Measurements from ENCODE around the gene RBM18.

Gene RBM18

GRCh38 chr9:122281368-122281767, 16.7 kb upstream of the RBM18 start:
- Histone ChIP-seq H3K9me3 (ENCODE audit: low read length) (no peaks in the 10 kb centered on the region), H3K4me1 (ENCODE audit: insufficient read depth, low read length) (no peaks in the 10 kb centered on the region), H3K9ac (ENCODE audit: low read length) (no peak overlapping the region), H3K27ac (ENCODE audit: low read depth, low read length) (no peak overlapping the region), H3K36me3 (ENCODE audit: insufficient read depth, low read length) (peaks cover 14% of the 10 kb centered on the region), H3K4me3 (ENCODE audit: low read depth in 1 of 2, low read length in 2 of 2) (no peak overlapping the region), H3K27me3 (ENCODE audit: control insufficient read depth in 1 of 2, insufficient read depth in 2 of 2, low read length in 2 of 2) (no peaks in the 10 kb centered on the region)

- no peak overlapping the region for H3K4me3 ChIP-seq (ENCODE audit: low read depth in 1 of 2, low read length in 2 of 2)
- H3K4me1 ChIP-seq (ENCODE audit: insufficient read depth, low read length), result no peaks in the 10 kb centered on the region
- H3K36me3 ChIP-seq (ENCODE audit: insufficient read depth, low read length), result peaks cover 4% of the 10 kb centered on the region
Measured at GRCh38 chr9:122277285-122277897, 12.8 kb upstream of the RBM18 start.

GRCh38 chr9:122276096-122276495, 11.5 kb upstream of the RBM18 start:
- Histone ChIP-seq H3K9me3 (ENCODE audit: low read length) (no peaks in the 10 kb centered on the region), H3K4me1 (ENCODE audit: insufficient read depth, low read length) (no peaks in the 10 kb centered on the region), H3K4me3 (ENCODE audit: low read depth in 1 of 2, low read length in 2 of 2) (no peak overlapping the region), H3K27ac (ENCODE audit: low read depth, low read length) (no peak overlapping the region), H3K36me3 (ENCODE audit: insufficient read depth, low read length) (peaks cover 10% of the 10 kb centered on the region), H3K27me3 (ENCODE audit: control insufficient read depth in 1 of 2, insufficient read depth in 2 of 2, low read length in 2 of 2) (no peaks in the 10 kb centered on the region), H3K9ac (ENCODE audit: low read length) (no peak overlapping the region)

More at GRCh38 chr9:122277285-122277897, 12.8 kb upstream of the RBM18 start:
- Histone ChIP-seq H3K9me3 (ENCODE audit: low read length) (no peaks in the 10 kb centered on the region), H3K27me3 (ENCODE audit: control insufficient read depth in 1 of 2, insufficient read depth in 2 of 2, low read length in 2 of 2) (no peaks in the 10 kb centered on the region), H3K9ac (ENCODE audit: low read length) (no peak overlapping the region), H3K27ac (ENCODE audit: low read depth, low read length) (no peak overlapping the region)

- Histone ChIP-seq H3K36me3 (ENCODE audit: insufficient read depth, low read length) (peaks cover 19% of the 10 kb centered on the region), H3K27me3 (ENCODE audit: control insufficient read depth in 1 of 2, insufficient read depth in 2 of 2, low read length in 2 of 2) (no peaks in the 10 kb centered on the region), H3K9me3 (ENCODE audit: low read length) (no peaks in the 10 kb centered on the region), H3K4me3 (ENCODE audit: low read depth in 1 of 2, low read length in 2 of 2) (no peak overlapping the region), H3K4me1 (ENCODE audit: insufficient read depth, low read length) (no peaks in the 10 kb centered on the region), H3K27ac (ENCODE audit: low read depth, low read length) (no peak overlapping the region), H3K9ac (ENCODE audit: low read length) (no peak overlapping the region)
Measured at GRCh38 chr9:122274055-122274454, 9.4 kb upstream of the RBM18 start.

GRCh38 chr9:122268041-122268814, 3.6 kb upstream of the RBM18 start:
- Histone ChIP-seq H3K27ac (ENCODE audit: low read depth, low read length) (no peak overlapping the region), H3K4me1 (ENCODE audit: insufficient read depth, low read length) (peaks cover 24% of the 10 kb centered on the region), H3K4me3 (ENCODE audit: low read depth in 1 of 2, low read length in 2 of 2) (no peak overlapping the region), H3K9ac (ENCODE audit: low read length) (no peak overlapping the region), H3K27me3 (ENCODE audit: control insufficient read depth in 1 of 2, insufficient read depth in 2 of 2, low read length in 2 of 2) (no peaks in the 10 kb centered on the region), H3K9me3 (ENCODE audit: low read length) (no peaks in the 10 kb centered on the region), H3K36me3 (ENCODE audit: insufficient read depth, low read length) (peaks cover 19% of the 10 kb centered on the region)

GRCh38 chr9:122265149-122265915, 692 bp upstream of the RBM18 start:
- peaks cover 46% of the 10 kb centered on the region for H3K4me1 ChIP-seq (ENCODE audit: insufficient read depth, low read length)
- peaks cover 14% of the 10 kb centered on the region for H3K36me3 ChIP-seq (ENCODE audit: insufficient read depth, low read length)
- H3K4me3 ChIP-seq (ENCODE audit: low read depth in 1 of 2, low read length in 2 of 2), result peak overlapping the region; percentile 82 to 95
- peak overlapping the region; percentile 88 for H3K9ac ChIP-seq (ENCODE audit: low read length)
- peak overlapping the region; percentile 74 for H3K27ac ChIP-seq (ENCODE audit: low read depth, low read length)
- H3K27me3 ChIP-seq (ENCODE audit: control insufficient read depth in 1 of 2, insufficient read depth in 2 of 2, low read length in 2 of 2), result no peaks in the 10 kb centered on the region
- no peaks in the 10 kb centered on the region for H3K9me3 ChIP-seq (ENCODE audit: low read length)

- Histone ChIP-seq H3K9ac (ENCODE audit: low read length) (peak overlapping the region; percentile 88), H3K4me1 (ENCODE audit: insufficient read depth, low read length) (peaks cover 46% of the 10 kb centered on the region), H3K36me3 (ENCODE audit: insufficient read depth, low read length) (peaks cover 24% of the 10 kb centered on the region), H3K27ac (ENCODE audit: low read depth, low read length) (peak overlapping the region; percentile 74), H3K4me3 (ENCODE audit: low read depth in 1 of 2, low read length in 2 of 2) (peak overlapping the region; percentile 82 to 95), H3K9me3 (ENCODE audit: low read length) (no peaks in the 10 kb centered on the region), H3K27me3 (ENCODE audit: control insufficient read depth in 1 of 2, insufficient read depth in 2 of 2, low read length in 2 of 2) (no peaks in the 10 kb centered on the region)
Measured at GRCh38 chr9:122263699-122264349, 816 bp downstream of the RBM18 start.

GRCh38 chr9:122262073-122262472, 2.6 kb downstream of the RBM18 start:
- H3K4me1 ChIP-seq (ENCODE audit: insufficient read depth, low read length), result peaks cover 43% of the 10 kb centered on the region
- H3K9me3 ChIP-seq (ENCODE audit: low read length), result no peaks in the 10 kb centered on the region
- H3K4me3 ChIP-seq (ENCODE audit: low read depth in 1 of 2, low read length in 2 of 2), result no peak overlapping the region
- H3K27ac ChIP-seq (ENCODE audit: low read depth, low read length), result no peak overlapping the region
- peaks cover 28% of the 10 kb centered on the region for H3K36me3 ChIP-seq (ENCODE audit: insufficient read depth, low read length)
- no peak overlapping the region for H3K9ac ChIP-seq (ENCODE audit: low read length)
- H3K27me3 ChIP-seq (ENCODE audit: control insufficient read depth in 1 of 2, insufficient read depth in 2 of 2, low read length in 2 of 2), result no peaks in the 10 kb centered on the region

- Histone ChIP-seq H3K9ac (ENCODE audit: low read length) (no peak overlapping the region), H3K4me3 (ENCODE audit: low read depth in 1 of 2, low read length in 2 of 2) (no peak overlapping the region), H3K27ac (ENCODE audit: low read depth, low read length) (no peak overlapping the region), H3K9me3 (ENCODE audit: low read length) (no peaks in the 10 kb centered on the region), H3K27me3 (ENCODE audit: control insufficient read depth in 1 of 2, insufficient read depth in 2 of 2, low read length in 2 of 2) (no peaks in the 10 kb centered on the region), H3K36me3 (ENCODE audit: insufficient read depth, low read length) (peaks cover 28% of the 10 kb centered on the region), H3K4me1 (ENCODE audit: insufficient read depth, low read length) (peaks cover 43% of the 10 kb centered on the region)
Measured at GRCh38 chr9:122261469-122261881, 3.2 kb downstream of the RBM18 start.

GRCh38 chr9:122258886-122259415, 5.7 kb downstream of the RBM18 start:
- no peaks in the 10 kb centered on the region for H3K9me3 ChIP-seq (ENCODE audit: low read length)
- peaks cover 34% of the 10 kb centered on the region for H3K36me3 ChIP-seq (ENCODE audit: insufficient read depth, low read length)
- no peaks in the 10 kb centered on the region for H3K27me3 ChIP-seq (ENCODE audit: control insufficient read depth in 1 of 2, insufficient read depth in 2 of 2, low read length in 2 of 2)
- H3K4me1 ChIP-seq (ENCODE audit: insufficient read depth, low read length), result peaks cover 29% of the 10 kb centered on the region
- no peak overlapping the region for H3K27ac ChIP-seq (ENCODE audit: low read depth, low read length)
- no peak overlapping the region for H3K9ac ChIP-seq (ENCODE audit: low read length)
- H3K4me3 ChIP-seq (ENCODE audit: low read depth in 1 of 2, low read length in 2 of 2), result no peak overlapping the region

GRCh38 chr9:122256206-122256605, 8.4 kb downstream of the RBM18 start:
- Histone ChIP-seq H3K9me3 (ENCODE audit: low read length) (no peaks in the 10 kb centered on the region), H3K36me3 (ENCODE audit: insufficient read depth, low read length) (peaks cover 38% of the 10 kb centered on the region), H3K4me1 (ENCODE audit: insufficient read depth, low read length) (peaks cover 2% of the 10 kb centered on the region), H3K4me3 (ENCODE audit: low read depth in 1 of 2, low read length in 2 of 2) (no peak overlapping the region), H3K27ac (ENCODE audit: low read depth, low read length) (no peak overlapping the region), H3K9ac (ENCODE audit: low read length) (no peak overlapping the region), H3K27me3 (ENCODE audit: control insufficient read depth in 1 of 2, insufficient read depth in 2 of 2, low read length in 2 of 2) (no peaks in the 10 kb centered on the region)
